ENCODE data around the gene FAM53C. TPM values are rescaled to one million over a fixed set of nuclear protein-coding genes. Genes with fewer than 3 reads are reported as not detected.

The FAM53C gene
- total RNA-seq, 1 experiment from 2014 or later = 36.4 TPM

- TF ChIP-seq, protein P1, sequence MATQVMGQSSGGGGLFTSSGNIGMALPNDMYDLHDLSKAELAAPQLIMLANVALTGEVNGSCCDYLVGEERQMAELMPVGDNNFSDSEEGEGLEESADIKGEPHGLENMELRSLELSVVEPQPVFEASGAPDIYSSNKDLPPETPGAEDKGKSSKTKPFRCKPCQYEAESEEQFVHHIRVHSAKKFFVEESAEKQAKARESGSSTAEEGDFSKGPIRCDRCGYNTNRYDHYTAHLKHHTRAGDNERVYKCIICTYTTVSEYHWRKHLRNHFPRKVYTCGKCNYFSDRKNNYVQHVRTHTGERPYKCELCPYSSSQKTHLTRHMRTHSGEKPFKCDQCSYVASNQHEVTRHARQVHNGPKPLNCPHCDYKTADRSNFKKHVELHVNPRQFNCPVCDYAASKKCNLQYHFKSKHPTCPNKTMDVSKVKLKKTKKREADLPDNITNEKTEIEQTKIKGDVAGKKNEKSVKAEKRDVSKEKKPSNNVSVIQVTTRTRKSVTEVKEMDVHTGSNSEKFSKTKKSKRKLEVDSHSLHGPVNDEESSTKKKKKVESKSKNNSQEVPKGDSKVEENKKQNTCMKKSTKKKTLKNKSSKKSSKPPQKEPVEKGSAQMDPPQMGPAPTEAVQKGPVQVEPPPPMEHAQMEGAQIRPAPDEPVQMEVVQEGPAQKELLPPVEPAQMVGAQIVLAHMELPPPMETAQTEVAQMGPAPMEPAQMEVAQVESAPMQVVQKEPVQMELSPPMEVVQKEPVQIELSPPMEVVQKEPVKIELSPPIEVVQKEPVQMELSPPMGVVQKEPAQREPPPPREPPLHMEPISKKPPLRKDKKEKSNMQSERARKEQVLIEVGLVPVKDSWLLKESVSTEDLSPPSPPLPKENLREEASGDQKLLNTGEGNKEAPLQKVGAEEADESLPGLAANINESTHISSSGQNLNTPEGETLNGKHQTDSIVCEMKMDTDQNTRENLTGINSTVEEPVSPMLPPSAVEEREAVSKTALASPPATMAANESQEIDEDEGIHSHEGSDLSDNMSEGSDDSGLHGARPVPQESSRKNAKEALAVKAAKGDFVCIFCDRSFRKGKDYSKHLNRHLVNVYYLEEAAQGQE (IDR thresholded peaks at IDR 0.05; ENCODE audit: low read depth) = no peak
- TF ChIP-seq SP1 (IDR thresholded peaks at IDR 0.05; ENCODE audit: low read depth) = peak; percentile 56
Observed at GRCh38 chr5:138352071-138352721, 14.1 kb downstream of the FAM53C start, which contains the start of gene KDM3B (continued).

DNA sequence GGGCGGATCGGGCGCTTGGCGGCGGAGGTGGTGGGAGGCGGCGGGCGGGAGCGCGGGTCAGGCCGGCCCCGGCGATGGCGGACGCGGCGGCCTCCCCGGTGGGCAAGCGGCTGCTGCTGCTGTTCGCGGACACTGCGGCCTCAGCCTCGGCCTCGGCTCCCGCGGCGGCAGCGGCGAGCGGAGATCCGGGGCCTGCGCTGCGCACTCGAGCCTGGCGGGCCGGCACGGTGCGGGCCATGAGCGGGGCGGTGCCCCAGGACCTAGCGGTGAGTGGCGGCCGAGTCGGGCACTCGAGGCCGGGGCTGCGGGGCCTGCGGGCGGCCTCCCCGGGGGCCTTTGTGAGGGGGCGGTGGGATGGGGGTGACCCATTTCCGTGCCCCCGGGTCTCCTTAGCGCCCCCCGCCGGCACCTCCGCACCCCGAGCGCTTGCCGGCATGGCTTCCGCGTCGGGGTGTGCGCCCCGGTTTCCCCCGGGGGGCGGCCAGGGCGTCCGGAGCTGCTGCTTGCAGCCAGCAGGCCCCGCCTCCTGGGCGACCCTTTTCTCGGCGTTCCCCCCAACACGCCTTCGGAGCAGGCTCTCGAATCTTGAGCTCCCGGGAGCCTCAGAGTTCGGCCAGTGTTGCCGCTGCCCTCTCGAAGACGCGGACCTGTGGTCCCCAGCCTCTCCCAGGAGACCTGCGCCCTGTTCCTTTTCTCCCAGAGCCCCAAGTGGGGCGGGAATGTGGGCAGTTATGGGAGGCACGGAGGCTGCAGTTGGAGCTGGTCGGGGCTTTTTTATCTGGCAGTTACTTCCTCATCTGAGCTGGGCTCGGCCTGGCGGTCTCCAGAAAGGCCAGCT lies 14.9 kb downstream of the FAM53C start:
- Histone ChIP-seq H3K4me2 (ENCODE audit: low read length) (peak overlapping the region; percentile 81), H3K79me2 (ENCODE audit: insufficient read depth, low read length) (peaks cover 49% of the 10 kb centered on the region), H2AFZ (ENCODE audit: low read depth, low read length, poor library complexity, severe bottlenecking) (no peak overlapping the region), H3K27me3 (ENCODE audit: insufficient read depth, low read length) (no peaks in the 10 kb centered on the region), H3K27ac (ENCODE audit: low read depth, low read length) (peak overlapping the region; percentile 90), H3K36me3 (ENCODE audit: control insufficient read depth in 1 of 2, insufficient read depth in 2 of 2, low read length in 2 of 2) (peaks cover 3 to 8% of the 10 kb centered on the region in 2 experiments; a peak in 2 of 4 replicates), H3K9me2 (ENCODE audit: insufficient read depth) (no peaks in the 10 kb centered on the region), H4K20me1 (ENCODE audit: insufficient read depth) (0 out of 2 replicates have a peak, but pooled peaks cover 4% of the 10 kb centered on the region), H3K9ac (ENCODE audit: low read length) (peak overlapping the region; percentile 95), H3K4me3 (replicated peaks in 1 of 2; ENCODE audit: low read depth in 1 of 2, low read length in 2 of 2) (peak overlapping the region; percentile 83 to 98), H3K4me1 (ENCODE audit: control insufficient read depth in 1 of 2, insufficient read depth in 2 of 2, low read length in 2 of 2) (peaks cover 0 to 13% of the 10 kb centered on the region in 2 experiments; a peak in 2 of 4 replicates), H3K9me3 (ENCODE audit: control insufficient read depth in 1 of 2, insufficient read depth in 1 of 2, low read depth in 1 of 2, low read length in 2 of 2) (peaks cover 0 to 18% of the 10 kb centered on the region in 2 experiments; a peak in 2 of 4 replicates)
- DNase-seq (ENCODE audit: low read depth, low spot score) (no peak), ATAC-seq (peak; percentile 73)
- intact Hi-C loops (cut with micrococcal nuclease) = loop anchor here (5.0 kb wide), 1 partner anchor 176 kb away; the partner anchor contains the start of genes BRD8 and KIF20A
- ChIA-PET POLR2A (interaction anchor here (0.6 to 7.0 kb wide), 8 partner anchors 10 to 543 kb away, joined by 3 to 59 read pairs (median 4); partner anchors contain the start of genes CDC23, CDC25C and FAM53C), RAD21 (ENCODE audit: low non-redundant PET in 1 of 2, low total read pairs in 2 of 2, uncharacterized antibody in 2 of 2, unreplicated experiment in 2 of 2) (no interaction called here), CTCF (interaction anchor here (0.6 to 4.6 kb wide), 17 partner anchors 9 to 270 kb away, joined by 3 to 40 read pairs (median 4); partner anchors contain the start of genes CDC25C, FAM53C and KIF20A)
- peak; percentile 100 for TF ChIP-seq ZFX (IDR thresholded peaks at IDR 0.05)
- TF ChIP-seq EZH2phosphoT487 (IDR thresholded peaks at IDR 0.05; ENCODE audit: borderline replicate concordance) = no peak
- peak; percentile 11; the same call in 1 of the 2 replicates for TF ChIP-seq POLR2AphosphoS5 (IDR thresholded peaks at IDR 0.05; ENCODE audit: low read depth, low read length)
- TF ChIP-seq SP1 (IDR thresholded peaks at IDR 0.05; ENCODE audit: low read depth) = no peak
- peak; percentile 51 for TF ChIP-seq YY1 (IDR thresholded peaks at IDR 0.05; ENCODE audit: extremely low read depth, insufficient replicate concordance, low read depth, low read length)
- no peak for TF ChIP-seq EGR1 (IDR thresholded peaks at IDR 0.05; ENCODE audit: low read depth)
- TF ChIP-seq TCF7L2 (IDR thresholded peaks at IDR 0.05; ENCODE audit: borderline replicate concordance, extremely low read depth, insufficient read depth, insufficient read length) = peak; percentile 8
- TF ChIP-seq CTCF (IDR thresholded peaks at IDR 0.05 in 2 of 3, conservative IDR thresholded peaks at IDR 0.05 in 1 of 3; ENCODE audit: borderline replicate concordance in 1 of 3, insufficient read depth in 1 of 3, low read depth in 2 of 3, low read length in 2 of 3) = peak; percentile 30 to 56 (median 30); a peak in 3 of 6 replicates
- no TSS peak for BruUV-seq (replicated peaks)
